Thymus (tissue), 11 donors: Measurements from ENCODE around the gene SFXN5. TPM values are rescaled to one million over a fixed set of nuclear protein-coding genes. Genes with fewer than 3 reads are reported as not detected.

ENCODE experiments used
- DNase-seq, 9 donors: peaks; one replicate each; pipeline ENCODE4 v3.0.0-alpha.2; 2013; ENCODE audit warnings: low spot score in 9 of 9, low read depth in 6 of 9, missing footprints in 1 of 9
- H3K27ac ChIP-seq, 2 donors: one replicate each; pipeline ENCODE4 v1.5.1; 2013; ENCODE audit warnings: control low read depth in 1 of 2, low read depth in 1 of 2, low read length in 1 of 2, mild to moderate bottlenecking in 1 of 2, moderate library complexity in 1 of 2
- H3K27me3 ChIP-seq, 2 donors: one replicate each; pipeline ENCODE4 v1.5.1; 2013; ENCODE audit warnings: low read length in 1 of 2; ENCODE audit not compliant: control insufficient read depth in 2 of 2, insufficient read depth in 1 of 2
- H3K36me3 ChIP-seq, 2 donors: one replicate each; pipeline ENCODE4 v1.5.1; 2013; ENCODE audit warnings: low read length in 1 of 2, mild to moderate bottlenecking in 1 of 2, moderate library complexity in 1 of 2; ENCODE audit not compliant: control insufficient read depth in 2 of 2, insufficient read depth in 2 of 2
- H3K4me1 ChIP-seq, 2 donors: one replicate each; pipeline ENCODE4 v1.5.1; 2013; ENCODE audit warnings: low read length in 2 of 2; ENCODE audit not compliant: control insufficient read depth in 2 of 2, insufficient read depth in 2 of 2
- H3K4me3 ChIP-seq, 2 donors: one replicate each; pipeline ENCODE4 v1.5.1; 2013; ENCODE audit warnings: low read length in 2 of 2, control low read depth in 1 of 2, mild to moderate bottlenecking in 1 of 2
- H3K9me3 ChIP-seq, 2 donors: one replicate each; pipeline ENCODE4 v1.5.1; 2013; ENCODE audit warnings: low read length in 1 of 2, mild to moderate bottlenecking in 1 of 2; ENCODE audit not compliant: control insufficient read depth in 2 of 2, insufficient read depth in 1 of 2
- WGBS: extraction: QIAGEN DNeasy Blood & Tissue Kit; methylation state at CpG from one replicate; pipeline ENCODE4 v1.1.7; 2013; 5-methylcytosine and 5-hydroxymethylcytosine counted together
- polyA plus RNA-seq: library from polyadenylated mRNA; stranded (reverse); fragments of 200-250 nt; gene quantifications from one replicate; pipeline ENCODE4 v1.2.3, GENCODE V29; 2013
- total RNA-seq: library from RNA; stranded (reverse); fragments of 120-200 nt; gene quantifications from one replicate; pipeline ENCODE4 v1.2.4, GENCODE V29; 2013
- donor health status: healthy.

SFXN5 gene
- total and polyA plus RNA-seq, 2 donors, result 6.2 to 11.0 TPM

- DNase-seq, result no peak
- no peaks in the 10 kb centered on the region for H3K4me1 ChIP-seq
- no peaks in the 10 kb centered on the region for H3K9me3 ChIP-seq
- H3K27me3 ChIP-seq, result no peaks in the 10 kb centered on the region
- no peaks in the 10 kb centered on the region for H3K36me3 ChIP-seq
- no peak overlapping the region for H3K27ac ChIP-seq
- no peak overlapping the region for H3K4me3 ChIP-seq
- WGBS, result 97% methylated on average over 5 of the region's 5 CpGs
Observed at GRCh38 chr2:73032702-73033097, 38.8 kb downstream of the SFXN5 start.

DNA sequence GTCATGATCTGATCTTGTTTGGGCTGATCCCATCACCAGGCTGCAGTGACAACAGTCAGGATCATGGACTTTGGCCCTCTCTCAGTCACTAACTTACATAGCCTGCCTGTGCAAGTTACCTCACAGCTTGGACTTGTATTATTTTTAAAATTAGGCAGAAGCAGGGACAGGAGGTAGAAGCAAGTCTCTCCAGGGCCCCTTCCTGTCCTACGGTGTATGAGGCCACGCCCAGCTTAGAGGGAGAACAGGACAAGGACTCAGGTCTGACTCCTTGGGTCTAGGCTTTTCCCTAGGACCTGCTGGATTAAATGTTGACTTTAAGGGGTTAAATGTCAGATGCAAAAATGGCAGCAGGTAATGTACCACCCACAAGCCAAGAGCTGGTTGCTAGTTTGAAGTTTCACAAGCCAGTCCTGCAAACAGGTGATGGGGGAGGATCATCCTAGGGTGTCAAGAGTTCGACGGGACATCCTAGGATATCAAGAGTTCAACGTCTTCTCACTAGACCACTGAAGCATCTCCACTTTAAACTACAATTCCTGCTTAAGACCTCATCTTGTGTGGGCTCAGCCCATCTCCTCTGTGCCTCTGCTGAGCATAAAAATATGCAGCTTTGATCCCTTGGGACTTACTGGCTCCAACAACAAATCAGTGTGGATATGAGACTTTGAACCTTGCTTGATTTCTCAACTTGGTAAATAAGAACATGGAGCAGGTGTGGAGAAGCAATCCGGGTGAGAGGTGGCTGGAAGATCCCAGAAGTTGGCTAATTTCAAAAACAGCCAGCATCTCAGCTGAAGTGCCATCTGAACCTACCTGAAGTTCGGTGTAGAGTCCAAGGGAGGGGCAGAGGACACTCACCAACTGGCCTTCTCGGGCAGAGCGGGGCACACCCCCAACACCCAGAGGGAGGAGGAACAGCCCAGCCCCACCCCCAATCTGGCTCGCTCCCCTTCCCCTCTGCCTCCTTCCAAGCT is 39.5 kb downstream of the SFXN5 start:
- DNase-seq, result no peak
- Histone ChIP-seq H3K9me3 (no peaks in the 10 kb centered on the region), H3K27ac (no peak overlapping the region), H3K36me3 (no peaks in the 10 kb centered on the region), H3K4me3 (no peak overlapping the region), H3K27me3 (no peaks in the 10 kb centered on the region), H3K4me1 (no peaks in the 10 kb centered on the region)
- WGBS, result 96% methylated on average over 10 of the region's 10 CpGs

DNA sequence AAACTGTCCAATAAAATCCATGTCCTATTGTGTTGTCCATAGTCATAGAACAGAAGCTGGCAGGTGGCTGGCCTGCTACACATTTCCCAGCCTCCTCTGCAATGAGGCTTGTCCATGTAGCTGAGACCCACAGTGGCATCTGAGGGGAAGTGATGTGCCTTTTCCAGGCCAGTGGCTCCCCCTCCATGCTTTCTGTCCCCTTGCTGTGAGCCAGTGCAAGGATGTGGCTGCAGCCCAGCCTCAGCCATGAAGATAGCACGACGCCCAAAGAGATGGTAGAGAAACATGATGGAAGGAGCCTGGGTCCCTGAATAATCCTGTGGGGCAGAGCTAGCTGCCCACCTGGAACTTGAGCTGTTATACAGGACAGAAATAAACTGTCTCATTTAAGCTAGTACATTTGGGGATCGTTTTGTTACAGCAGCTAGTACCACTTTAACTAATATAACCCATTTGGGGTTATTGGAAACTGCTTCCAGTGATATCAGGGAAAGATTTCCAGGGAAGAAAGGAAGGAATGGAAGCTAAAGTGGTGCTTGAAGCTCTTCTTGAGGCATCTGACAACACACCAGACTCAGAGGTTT is 40.3 kb downstream of the SFXN5 start:
- no peak for DNase-seq
- WGBS, result 96% methylated on average over 3 of the region's 3 CpGs
- no peaks in the 10 kb centered on the region for H3K9me3 ChIP-seq
- no peaks in the 10 kb centered on the region for H3K36me3 ChIP-seq
- no peaks in the 10 kb centered on the region for H3K27me3 ChIP-seq
- no peak overlapping the region for H3K27ac ChIP-seq
- H3K4me3 ChIP-seq, result no peak overlapping the region
- H3K4me1 ChIP-seq, result no peaks in the 10 kb centered on the region

GRCh38 chr2:73028841-73029240 is 42.7 kb downstream of the SFXN5 start:
- no peak for DNase-seq
- 96% methylated on average over 10 of the region's 10 CpGs for WGBS
- H3K36me3 ChIP-seq, result no peaks in the 10 kb centered on the region

GRCh38 chr2:73027340-73027739 is 44.2 kb downstream of the SFXN5 start:
- H3K4me1 ChIP-seq, result no peaks in the 10 kb centered on the region
- H3K27ac ChIP-seq, result no peak overlapping the region
- DNase-seq, result no peak
- H3K9me3 ChIP-seq, result no peaks in the 10 kb centered on the region
- WGBS, result 58% methylated on average over 1 of the region's 1 CpG
- H3K27me3 ChIP-seq, result no peaks in the 10 kb centered on the region
- no peaks in the 10 kb centered on the region for H3K36me3 ChIP-seq
- H3K4me3 ChIP-seq, result no peak overlapping the region

More at GRCh38 chr2:73028841-73029240, 42.7 kb downstream of the SFXN5 start:
- no peaks in the 10 kb centered on the region for H3K27me3 ChIP-seq
- H3K4me1 ChIP-seq, result no peaks in the 10 kb centered on the region
- H3K27ac ChIP-seq, result no peak overlapping the region
- H3K9me3 ChIP-seq, result no peaks in the 10 kb centered on the region
- no peak overlapping the region for H3K4me3 ChIP-seq

GRCh38 chr2:73023497-73023896 is 48.0 kb downstream of the SFXN5 start:
- 96% methylated on average over 1 of the region's 1 CpG for WGBS
- Histone ChIP-seq H3K9me3 (no peaks in the 10 kb centered on the region), H3K36me3 (no peaks in the 10 kb centered on the region), H3K4me3 (no peak overlapping the region), H3K27me3 (no peaks in the 10 kb centered on the region), H3K27ac (no peak overlapping the region), H3K4me1 (no peaks in the 10 kb centered on the region)
- DNase-seq, result no peak

DNA sequence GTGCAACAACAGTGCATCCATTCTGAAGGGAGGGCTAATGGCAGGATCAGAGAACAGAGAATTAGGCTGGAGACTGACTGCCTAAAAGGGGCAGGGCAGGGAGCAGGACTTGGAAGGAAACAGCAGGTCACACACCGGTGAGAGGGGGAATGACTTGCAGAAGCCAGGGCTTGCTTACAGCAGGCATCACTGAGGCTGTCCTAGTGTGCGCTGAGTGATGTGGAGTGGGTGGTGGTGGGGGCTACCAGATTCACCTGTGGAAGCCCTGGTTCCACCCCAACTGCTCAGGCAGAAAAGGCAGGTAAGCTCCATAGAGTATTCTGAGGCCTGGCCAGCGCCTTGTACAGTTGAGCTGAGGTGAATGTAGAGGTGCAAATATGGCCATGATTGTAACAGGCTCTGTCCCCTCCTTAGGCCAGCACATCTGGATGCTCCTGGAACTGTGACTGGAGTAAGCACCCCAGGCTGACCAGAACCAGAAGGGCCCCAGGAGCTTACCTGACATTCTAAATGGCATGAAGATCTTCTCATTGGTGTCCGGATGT is 49.4 kb downstream of the SFXN5 start:
- no peaks in the 10 kb centered on the region for H3K36me3 ChIP-seq
- no peaks in the 10 kb centered on the region for H3K9me3 ChIP-seq
- DNase-seq, result no peak
- H3K27me3 ChIP-seq, result no peaks in the 10 kb centered on the region
- H3K27ac ChIP-seq, result no peak overlapping the region
- no peaks in the 10 kb centered on the region for H3K4me1 ChIP-seq
- 94% methylated on average over 4 of the region's 4 CpGs for WGBS
- H3K4me3 ChIP-seq, result no peak overlapping the region

DNA sequence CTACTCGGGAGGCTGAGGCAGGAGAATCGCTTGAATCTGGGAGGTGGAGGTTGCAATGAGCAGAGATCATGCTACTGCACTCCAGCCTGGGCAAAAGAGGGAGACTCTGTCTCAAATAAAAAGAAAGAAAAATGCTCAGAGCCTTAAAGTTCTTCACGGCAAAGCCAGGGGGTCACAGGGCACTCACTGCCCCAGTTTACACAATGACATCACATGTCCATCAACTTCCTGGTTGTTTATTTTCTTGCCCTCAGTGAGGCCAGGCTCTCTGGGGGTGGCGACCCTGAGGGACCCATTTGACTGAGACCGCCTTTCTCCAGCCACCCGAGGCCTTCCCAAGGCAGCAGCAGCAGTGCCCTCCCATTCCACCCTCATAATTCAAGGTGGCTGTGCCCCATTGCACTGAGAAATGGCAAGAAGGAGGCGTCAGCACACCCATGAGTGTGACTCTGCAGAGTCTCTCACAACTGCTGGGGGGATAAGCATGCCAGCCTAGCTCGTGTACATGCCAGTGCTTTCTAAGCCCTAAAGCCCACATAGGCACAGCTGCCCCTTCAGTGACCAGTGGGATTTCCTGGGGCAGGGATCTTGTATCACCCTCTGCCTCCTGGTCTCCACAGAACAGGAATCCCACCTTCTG is 50.0 kb downstream of the SFXN5 start:
- Histone ChIP-seq H3K27me3 (no peaks in the 10 kb centered on the region), H3K36me3 (no peaks in the 10 kb centered on the region), H3K4me1 (no peaks in the 10 kb centered on the region), H3K9me3 (no peaks in the 10 kb centered on the region), H3K4me3 (no peak overlapping the region), H3K27ac (no peak overlapping the region)
- WGBS, result 97% methylated on average over 8 of the region's 8 CpGs
- no peak for DNase-seq
